Activated CD4-positive, alpha-beta T cell treated with anti-CD3 and anti-CD28 coated beads for 4 hours (primary cell): ENCODE measurements around the gene PAQR4.
A peak's percentile ranks its signal among the peaks of the same experiment; 100 is the strongest.
"Not testable (repeated sequence)": the region's sequence is repeated elsewhere in the genome, so short reads cannot be mapped to it uniquely, and the experiment has no call there.

Experiments
- DNase-seq, 2 donors: peaks; one replicate each; pipeline ENCODE4 v3.0.0-alpha.2; 2020

The PAQR4 gene

DNA sequence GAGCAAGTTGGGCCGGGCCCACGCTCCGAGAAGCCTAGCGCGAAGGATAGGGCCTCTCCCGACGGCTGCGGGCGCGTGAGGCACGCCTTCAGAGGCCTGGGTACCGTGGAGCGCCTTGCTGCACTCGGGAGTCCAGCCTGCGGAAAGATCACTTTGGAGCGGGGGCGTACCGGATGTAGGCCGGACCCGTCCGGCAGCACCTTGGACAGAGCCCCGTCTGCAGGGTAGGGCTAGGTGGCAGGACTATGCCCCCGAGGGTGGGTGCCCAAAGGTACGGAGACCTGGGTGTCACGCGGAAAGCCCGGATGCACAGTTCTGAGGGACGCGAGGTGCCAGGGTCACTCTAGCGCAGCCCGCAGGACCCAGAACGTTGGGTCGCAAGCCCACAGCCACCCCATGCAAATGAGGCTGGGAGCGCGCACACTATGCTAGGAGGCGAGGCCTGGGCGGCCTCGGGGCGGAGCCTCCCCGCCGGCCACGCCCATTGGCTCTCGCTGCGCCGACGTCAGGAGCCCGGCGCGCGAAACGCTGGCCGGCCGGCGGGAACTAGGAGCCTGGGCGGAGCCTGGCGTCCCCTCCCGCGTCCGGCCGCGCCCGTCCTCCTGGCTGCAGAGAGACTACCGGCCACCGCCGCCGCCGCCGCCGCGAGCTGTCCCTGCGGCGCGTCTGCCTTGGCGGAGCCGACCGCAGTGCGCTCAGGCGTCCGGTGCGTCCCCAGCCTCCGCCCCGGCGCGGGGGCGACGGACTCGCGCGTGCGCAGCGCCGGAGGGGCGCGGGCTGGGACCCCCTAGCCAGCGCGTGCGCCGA is at the start of gene PAQR4:
Gene PAQR4 (plus strand): TSS at position 611 of the 807 bp plus-strand sequence. CDS start 327 bp downstream, outside the sequence.
- peak; percentile 71 to 72 for DNase-seq

DNA sequence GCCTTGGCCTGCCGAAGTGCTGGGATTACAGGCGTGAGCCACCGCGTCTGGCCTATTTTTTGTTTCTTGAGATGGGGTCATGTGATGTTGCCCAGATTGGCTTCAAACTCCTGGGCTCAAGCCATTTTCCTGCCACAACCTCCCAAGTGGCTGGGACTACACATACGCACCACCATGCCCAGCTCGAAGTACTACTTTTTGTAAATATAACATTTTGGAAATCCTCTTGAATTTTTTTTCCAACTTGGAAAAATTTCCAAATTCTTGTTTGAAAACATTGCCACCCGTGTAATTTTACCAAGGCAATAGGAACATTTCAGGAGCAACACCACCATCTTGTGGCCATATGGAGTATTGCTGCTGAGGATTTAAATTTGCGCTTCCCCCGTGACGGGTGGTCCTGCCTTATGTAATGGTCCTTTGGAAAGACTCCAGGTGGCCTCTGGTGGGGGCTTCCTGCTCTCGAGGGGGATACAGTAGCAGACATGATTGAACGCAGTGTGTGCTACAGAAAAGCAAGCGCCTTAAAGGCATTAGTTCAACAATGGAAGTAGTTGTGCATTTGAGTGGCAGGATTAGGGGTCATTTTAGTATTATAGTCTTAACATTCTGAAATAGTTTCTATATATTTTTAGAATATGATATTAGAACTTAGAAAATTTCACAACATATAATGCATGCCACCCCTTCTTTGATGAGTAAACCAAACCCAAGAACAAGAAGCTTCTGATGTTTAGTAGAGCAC is 49.5 kb upstream of the PAQR4 start:
- peak; percentile 34 to 71 for DNase-seq

DNA sequence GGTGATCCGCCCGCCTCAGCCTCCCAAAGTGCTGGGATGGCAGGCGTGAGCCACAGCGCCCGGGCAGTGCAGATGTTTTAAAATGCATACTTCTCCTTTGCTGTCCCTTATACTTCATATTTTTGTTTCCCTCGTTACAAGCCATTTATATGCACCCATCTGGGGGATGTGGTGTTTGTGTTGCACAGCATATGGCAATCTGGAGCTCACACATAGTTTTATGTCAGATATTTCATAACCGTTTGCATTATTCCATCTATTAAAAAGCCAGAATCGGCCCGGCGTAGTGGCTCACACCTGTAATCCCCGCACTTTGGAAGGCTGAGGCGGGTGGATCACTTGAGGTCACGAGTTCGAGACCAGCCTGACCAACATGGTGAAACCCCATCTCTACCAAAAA is 45.7 kb upstream of the PAQR4 start:
- no peak for DNase-seq

DNA sequence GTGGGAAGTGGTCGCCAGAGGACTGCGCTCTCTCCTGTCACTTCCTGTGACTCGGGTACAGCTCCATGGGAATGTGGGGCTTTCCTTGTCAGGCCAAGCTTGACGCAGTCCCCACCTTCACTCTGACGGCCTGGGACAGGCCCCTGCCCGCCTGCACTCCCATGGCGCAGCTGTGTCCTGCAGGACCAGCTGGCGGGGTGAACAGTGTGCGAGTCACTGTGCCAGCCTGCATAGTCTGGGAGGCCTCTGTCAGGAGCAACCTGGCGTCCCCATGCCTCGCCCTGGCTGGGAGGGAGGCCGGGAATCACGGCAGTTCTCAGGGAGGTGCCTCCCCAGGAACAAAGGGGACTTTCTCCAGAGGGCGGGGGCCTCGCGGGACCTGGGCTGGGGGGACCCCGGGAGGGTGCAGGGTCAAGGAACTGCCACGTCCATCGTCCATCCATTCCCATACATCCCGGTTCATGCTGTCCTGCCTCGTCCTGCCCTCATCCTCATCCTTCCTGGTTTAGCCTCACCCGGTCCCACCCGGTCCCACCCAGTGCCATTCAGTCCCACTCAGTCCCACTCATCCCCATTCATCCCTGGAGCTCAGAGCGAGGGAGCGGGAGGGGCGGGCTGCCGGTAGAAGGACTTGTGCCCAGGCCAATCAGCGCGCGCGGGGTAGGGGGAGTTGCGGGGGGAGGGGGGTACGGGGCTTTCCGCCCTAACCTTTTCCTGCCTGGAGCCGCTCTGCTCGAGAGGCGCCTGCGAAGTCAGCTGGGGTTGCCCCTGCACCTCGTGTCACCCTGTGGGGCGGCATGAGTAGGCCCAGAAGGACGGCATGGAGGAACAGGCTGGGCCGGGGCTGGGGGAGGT is 44.0 kb upstream of the PAQR4 start:
- DNase-seq, result no peak

DNA sequence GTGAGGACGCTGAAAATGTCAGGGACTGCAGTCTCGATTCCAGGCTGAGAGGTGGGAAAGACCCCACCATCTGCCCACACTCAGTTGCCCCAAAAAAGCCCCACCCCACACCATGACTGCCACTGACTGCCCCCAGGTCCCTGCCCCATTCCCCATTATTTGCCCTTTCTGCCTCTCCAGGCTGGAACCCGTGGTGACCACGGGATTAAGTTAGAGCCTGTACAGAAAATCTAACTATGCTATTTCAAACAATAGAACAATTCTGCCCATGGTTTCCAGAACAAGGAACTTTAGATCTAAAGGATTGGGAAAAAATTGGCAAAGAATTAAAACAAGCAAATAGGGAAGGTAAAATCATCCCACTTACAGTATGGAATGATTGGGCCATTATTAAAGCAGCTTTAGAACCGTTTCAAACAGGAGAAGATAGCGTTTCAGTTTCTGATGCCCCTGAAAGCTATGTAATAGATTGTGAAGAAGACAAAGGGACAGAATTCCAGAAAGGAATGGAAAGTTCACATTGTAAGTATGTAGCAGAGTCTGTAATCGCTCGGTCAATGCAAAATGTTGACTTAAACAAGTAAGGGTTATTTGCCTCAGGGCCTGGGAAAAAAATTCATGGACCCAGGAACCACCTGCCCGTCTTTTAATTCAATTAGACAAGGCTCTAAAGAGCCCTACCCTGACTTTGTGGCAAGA is 43.0 kb upstream of the PAQR4 start:
- DNase-seq, result no peak

DNA sequence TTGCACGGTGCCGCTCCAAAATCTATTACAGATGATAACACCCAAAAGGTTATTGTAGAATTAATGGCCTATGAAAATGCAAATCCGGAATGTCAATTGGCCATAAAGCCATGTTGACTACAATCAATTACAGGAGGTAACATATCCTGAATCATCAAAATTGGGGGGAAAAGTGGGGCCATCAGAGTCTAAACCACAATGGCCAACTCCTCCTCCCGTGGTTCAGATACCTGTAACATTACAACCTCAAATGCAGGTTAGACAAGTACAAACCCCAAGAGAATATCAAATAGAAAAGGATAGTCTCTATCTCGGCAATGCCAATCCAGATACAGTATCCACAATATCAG is 42.5 kb upstream of the PAQR4 start:
- no peak for DNase-seq

DNA sequence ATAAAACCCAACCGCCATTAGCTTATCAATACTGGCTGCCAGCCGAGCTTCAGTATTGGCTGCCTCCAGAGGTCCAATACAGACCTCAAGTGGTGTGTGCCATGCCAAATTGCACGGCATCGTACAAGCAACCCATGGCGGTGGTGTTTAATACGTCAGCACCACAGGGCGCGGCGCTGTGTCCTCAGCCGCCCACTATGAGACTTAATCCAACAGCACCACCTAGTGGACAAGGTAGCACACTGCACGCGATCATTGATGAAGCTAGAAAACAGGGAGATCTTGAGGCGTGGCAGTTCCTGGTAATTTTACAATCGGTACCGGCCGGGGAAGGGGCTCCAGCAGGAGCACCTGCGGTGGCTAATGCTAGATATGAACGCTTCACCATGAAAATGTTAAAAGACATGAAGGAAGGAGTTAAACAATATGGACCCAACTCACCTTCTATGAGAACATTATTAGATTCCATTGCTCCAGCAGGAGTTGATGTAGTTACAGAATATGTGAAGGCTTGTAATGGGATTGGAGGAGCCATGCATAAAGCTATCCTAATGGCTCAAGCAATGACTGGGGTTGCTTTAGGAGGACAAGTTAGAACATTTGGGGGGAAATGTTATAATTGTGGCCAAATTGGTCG is 42.0 kb upstream of the PAQR4 start:
- peak; percentile 81 to 89 for DNase-seq

DNA sequence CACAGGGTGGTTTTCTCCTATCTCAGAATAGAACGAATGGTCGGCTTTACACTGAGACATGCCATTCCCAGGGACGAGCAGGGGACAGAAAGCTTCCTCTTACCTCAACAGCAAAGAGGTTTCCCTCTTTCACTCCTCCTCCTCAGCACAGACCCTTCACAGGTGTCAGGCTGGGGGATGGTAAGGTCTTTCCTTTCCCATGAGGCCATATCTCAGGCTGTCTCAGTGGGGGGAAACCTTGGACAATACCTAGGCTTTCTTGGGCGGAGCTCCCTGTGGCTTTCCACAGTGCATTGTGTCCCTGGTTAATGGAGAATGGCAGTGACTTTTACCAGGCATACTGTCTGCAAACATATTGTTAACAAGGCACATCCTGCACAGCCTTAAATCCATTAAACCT is 41.0 kb upstream of the PAQR4 start:
- DNase-seq, result not testable (repeated sequence)

DNA sequence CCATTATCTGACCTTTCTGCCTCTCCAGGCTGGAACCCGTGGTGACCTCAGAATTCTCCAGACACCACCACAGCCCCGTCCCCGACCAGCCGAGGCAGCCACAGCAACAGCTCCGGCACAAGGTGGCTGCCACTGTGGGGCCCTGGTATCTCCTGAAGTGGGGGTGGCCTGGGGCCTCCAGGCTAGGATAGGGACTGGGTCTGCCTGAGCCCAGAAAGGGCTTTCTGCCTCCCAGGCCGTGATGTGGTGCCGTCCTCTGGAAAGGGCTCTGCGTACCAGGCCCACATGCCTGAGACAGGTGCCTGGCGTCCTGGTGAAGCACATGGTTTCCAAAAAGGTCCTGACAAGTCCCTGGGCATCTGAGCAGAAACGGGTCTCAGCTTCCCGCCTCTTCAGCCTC is 40.4 kb upstream of the PAQR4 start:
- no peak for DNase-seq

DNA sequence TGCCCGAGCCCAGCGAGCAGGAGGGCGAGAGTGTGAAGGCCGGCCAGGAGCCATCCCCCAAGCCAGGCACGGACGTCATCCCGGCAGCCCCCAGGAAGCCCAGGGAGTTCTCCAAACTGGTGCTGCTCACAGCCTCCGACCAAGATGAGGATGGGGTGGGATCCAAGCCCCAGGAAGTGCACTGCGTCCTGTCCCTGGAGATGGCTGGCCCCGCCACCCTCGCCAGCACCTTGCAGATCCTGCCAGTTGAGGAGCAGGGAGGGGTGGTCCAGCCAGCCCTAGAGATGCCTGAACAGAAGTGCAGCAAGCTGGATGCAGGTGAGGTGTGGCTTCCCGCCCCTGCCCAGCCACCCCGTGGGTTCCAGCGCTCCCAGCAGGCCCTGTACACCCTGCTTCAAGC is 39.5 kb upstream of the PAQR4 start:
- DNase-seq, result no peak

DNA sequence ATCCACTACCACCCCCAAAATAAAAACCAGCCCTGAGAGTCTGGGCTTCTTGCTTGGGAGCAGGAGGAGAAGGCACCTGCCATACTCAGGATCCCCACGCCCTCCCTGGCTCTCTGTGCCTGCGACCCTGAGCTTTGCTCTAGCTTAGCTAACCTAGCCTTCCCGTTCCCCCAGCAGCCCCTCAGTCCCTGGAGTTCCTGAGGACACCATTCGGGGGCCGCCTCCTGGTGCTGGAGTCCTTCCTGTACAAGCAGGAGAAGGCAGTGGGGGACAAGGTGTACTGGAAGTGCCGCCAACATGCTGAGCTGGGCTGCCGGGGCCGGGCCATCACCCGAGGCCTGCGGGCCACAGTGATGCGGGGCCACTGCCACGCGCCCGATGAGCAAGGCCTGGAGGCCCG is 38.9 kb upstream of the PAQR4 start:
- no peak for DNase-seq

DNA sequence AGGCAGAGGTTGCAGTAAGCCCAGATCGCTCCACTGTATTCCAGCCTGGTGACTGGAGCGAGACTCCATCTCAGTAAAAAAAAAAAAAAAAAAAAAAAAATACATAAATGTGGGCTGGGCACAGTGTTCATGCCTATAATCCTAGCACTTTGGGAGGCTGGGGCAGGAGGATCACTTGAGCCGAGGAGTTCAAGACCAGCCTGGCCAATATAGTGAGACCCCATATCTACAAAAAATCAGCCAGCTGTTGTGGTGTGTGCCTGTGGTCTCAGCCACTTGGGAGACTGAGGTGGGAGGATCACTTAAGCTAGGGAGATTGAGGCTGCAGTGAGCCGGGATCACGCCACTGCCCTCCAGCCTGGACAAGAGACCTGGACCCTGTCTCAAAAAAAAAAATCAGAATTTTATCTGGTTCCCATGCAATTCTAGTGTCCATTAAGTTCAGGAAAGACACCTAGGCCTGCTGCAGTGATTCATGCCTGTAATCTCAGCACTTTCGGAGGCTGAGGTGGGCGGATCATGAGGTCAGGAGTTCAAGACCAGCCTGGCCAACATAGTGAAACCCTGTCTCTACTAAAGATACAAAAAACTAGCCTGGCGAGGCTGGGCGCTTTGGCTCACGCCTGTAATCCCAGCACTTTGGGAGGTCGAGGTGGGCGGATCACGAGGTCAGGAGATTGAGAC is 37.8 kb upstream of the PAQR4 start:
- DNase-seq, result not testable (repeated sequence)

DNA sequence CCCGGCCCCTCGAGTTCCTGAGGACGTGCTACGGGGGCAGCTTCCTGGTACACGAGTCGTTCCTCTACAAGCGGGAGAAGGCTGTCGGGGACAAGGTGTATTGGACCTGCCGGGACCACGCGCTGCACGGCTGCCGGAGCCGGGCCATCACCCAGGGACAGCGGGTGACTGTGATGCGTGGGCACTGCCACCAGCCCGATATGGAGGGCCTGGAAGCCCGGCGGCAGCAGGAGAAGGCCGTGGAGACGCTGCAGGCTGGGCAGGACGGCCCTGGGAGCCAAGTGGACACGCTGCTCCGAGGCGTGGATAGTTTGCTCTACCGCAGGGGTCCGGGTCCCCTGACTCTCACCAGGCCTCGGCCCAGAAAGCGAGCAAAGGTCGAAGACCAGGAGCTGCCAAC is 36.0 kb upstream of the PAQR4 start:
- DNase-seq, result no peak

DNA sequence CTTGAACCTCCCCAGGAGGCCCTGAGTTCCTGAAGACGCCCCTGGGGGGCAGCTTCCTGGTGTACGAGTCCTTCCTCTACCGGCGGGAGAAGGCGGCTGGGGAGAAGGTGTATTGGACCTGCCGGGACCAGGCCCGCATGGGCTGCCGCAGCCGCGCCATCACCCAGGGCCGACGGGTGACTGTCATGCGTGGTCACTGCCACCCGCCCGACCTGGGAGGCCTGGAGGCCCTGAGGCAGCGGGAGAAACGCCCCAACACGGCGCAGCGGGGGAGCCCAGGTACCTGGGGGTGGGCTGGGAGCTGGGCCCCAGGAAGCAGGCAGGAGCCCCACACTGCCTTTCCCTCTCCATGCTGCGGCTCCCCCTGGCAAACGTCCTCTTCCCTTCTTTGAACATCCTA is 35.4 kb upstream of the PAQR4 start:
- DNase-seq, result no peak

DNA sequence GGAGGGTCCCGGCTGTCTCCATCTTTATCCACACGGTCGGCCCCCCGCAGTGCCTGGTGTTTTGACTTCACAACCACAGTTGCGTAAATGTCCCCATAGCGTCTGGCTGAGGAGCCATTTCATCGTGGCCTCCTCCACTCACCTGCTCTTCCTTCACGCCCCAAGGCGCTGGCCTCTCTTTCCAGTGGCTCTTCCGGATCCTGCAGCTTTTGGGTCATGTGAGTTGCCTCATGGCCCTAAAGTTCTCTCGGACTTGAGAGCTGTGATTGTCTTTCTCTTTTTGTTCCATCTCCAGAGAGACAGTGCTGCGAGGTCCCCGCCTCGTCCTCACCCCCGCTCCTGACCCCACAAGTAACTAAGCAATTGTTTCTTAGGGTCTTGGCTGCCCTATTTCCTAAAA is 34.7 kb upstream of the PAQR4 start:
- no peak for DNase-seq

DNA sequence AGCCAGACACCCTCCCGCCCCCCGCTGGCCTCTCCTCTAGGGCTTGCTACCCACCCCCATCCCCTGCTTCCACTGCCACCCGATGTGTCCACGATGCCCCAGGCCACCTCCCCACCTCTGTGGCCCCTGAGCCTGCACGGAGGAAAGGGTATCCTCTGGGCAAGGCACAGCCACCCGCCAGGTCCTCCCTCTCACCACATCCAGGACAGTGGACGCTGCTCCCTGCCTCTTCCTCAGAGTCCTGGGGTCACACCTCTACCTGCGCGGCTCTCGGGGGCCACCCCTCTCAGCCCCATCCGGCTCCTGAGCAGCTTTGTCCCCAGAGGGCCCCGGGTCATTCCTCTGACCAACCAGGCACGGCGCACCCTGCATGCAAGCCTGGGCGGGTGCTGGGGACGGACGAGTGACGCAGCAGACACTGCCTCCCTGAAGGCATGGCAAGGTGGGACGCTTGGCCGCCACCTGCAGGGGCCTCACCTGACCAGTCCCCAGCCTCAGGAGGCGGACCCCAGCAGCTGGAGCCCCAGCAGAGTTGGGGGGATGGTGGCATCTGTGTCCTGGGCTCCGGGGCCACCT is 32.6 kb upstream of the PAQR4 start:
- no peak for DNase-seq

DNA sequence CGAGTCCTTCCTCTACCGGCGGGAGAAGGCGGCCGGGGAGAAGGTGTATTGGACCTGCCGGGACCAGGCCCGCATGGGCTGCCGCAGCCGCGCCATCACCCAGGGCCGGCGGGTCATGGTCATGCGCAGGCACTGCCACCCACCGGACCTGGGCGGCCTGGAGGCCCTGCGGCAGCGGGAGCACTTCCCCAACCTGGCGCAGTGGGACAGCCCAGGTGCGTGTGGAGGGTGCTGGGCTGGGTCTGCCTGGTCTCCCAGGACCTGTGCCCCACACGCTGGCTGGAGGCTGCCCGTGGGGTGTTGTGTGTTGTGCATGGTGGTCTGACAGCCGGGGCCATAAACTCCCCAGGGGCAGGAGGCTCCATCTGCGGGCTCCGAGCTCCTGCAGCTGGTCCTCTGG is 32.0 kb upstream of the PAQR4 start:
- DNase-seq, result no peak

DNA sequence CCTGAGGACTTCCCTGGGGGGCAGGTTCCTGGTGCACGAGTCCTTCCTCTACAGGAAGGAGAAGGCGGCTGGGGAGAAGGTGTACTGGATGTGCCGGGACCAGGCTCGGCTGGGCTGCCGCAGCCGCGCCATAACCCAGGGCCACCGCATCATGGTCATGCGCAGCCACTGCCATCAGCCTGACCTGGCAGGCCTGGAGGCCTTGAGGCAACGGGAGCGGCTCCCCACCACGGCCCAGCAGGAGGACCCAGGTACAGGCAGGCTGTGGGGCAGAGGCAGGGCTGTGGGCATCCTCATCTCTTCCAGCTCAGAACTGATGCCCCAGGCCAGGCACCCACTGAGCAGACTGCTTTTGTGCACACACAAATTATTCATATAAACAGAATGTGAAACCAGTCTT is 30.9 kb upstream of the PAQR4 start:
- no peak for DNase-seq

DNA sequence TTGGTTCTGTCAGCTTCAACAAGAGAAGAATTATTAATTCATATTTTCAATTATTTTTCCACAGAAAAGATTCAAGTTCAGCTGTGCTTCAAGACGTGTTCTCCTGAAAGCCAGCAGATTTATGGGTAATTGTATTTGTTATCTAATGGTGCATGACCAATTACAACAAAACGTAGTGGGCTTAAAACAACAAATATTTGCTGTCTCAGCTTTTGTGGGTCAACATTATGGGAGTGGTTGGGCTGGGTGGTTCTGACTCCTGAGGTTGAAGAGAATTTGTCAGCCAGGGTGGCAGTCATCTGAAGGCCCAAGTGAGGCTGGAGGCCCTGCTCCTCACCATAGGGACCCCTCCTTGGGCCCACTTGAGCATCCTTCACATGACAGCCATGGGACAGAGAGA is 29.2 kb upstream of the PAQR4 start:
- no peak for DNase-seq

DNA sequence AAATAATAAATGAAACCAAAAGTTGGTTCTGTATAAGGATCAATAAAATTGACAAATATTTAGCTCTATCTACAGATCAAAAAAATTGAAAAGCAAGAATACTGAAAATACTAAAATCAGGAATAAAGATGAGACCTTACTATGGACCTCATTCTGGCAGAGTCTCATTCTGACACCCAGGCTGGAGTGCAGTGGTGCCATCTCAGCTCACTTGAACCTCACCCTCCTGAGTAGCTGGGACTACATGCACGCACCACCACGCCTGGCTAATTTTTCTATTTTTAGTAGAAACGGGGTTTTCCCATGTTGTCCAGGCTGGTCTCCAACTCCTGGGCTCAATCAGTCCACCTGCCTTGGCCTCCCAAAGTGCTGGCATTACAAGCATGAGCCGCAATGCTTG is 27.1 kb upstream of the PAQR4 start:
- DNase-seq, result no peak

DNA sequence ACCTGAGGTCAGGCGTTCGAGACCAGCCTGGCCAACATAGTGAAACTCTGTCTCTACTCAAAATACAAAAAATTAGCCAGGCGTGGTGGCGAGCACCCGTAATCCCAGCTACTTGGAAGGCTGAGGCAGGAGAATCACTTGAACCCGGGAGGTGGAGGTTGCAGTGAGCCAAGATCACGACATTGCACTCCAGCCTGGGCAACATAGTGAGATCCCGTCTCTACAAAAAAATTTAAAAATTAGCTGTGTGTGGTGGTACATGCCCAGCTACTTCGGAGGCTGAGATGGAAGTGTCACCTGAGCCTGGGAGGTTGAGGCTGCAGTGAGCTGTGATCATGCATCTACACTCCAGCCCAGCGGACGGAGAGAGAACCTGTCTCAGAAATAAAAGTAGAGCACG is 25.4 kb upstream of the PAQR4 start:
- not testable (repeated sequence) for DNase-seq
